ENCODE data around the gene VEPH1. TPM values are rescaled to one million over a fixed set of nuclear protein-coding genes. Genes with fewer than 3 reads are reported as not detected.

VEPH1 gene
- total RNA-seq, 1 donor: 152 TPM

DNA sequence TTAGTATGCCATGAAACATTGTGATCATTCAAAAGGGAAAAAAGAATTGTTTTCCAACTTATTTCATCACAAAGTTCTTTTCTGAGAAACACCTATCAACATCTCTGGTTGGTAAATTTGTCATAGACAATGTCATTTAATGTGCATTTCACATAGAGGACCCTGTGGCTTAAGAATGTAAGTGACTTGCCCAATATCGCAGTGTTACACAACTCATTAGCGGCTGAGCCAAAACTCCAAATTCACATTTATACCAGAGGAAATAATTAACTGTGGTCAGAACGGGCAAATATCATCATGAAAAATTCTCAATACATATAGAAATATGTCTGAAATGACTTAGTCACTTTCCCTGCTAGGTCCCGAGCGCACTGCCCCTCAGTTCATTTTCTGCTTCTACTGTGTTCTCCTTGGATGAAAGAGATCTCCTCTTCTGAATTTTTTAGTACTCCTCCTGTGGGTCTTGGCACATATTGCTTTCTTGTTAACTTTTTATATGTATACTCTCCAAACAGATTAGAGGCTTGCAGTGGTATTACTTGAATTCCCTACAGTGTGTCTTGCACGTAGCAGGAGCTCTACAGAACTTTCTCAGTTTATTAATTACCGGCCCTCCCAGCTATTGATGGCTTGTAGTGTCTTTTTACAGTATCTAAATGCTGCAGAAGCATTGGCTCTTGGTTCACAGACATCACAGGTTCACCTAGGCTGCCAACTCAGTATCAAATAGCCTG lies 33.5 kb downstream of the VEPH1 start:
- DNase-seq (ENCODE audit: low read depth): no peak
- TF ChIP-seq, protein P1, sequence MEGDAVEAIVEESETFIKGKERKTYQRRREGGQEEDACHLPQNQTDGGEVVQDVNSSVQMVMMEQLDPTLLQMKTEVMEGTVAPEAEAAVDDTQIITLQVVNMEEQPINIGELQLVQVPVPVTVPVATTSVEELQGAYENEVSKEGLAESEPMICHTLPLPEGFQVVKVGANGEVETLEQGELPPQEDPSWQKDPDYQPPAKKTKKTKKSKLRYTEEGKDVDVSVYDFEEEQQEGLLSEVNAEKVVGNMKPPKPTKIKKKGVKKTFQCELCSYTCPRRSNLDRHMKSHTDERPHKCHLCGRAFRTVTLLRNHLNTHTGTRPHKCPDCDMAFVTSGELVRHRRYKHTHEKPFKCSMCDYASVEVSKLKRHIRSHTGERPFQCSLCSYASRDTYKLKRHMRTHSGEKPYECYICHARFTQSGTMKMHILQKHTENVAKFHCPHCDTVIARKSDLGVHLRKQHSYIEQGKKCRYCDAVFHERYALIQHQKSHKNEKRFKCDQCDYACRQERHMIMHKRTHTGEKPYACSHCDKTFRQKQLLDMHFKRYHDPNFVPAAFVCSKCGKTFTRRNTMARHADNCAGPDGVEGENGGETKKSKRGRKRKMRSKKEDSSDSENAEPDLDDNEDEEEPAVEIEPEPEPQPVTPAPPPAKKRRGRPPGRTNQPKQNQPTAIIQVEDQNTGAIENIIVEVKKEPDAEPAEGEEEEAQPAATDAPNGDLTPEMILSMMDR (IDR thresholded peaks at IDR 0.05; ENCODE audit: insufficient read depth, low read length): no peak
- H3K4me3 ChIP-seq (ENCODE audit: low read depth, low read length): no peak overlapping the region

DNA sequence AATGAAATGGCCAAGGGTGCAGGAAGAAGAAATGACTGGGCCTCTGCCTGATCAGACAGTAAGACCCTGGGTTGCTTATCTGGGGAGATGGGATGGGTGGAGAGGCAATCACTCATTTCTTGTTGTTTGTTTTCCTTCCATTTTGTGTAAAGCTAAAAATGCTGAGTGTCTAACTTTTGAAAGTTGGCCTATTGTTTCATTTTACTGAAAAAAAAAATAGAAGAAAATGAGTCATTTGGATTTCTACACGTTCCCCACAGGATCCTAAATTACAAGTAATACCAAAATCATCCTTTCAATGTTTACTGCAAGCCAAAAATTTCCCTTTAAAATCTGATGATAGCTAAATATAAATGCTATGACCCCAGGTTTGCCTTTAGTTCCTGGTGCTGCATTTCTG lies 36.0 kb downstream of the VEPH1 start:
- DNase-seq (ENCODE audit: low read depth): peak; percentile 73
- H3K4me3 ChIP-seq (ENCODE audit: low read depth, low read length): no peak overlapping the region
- TF ChIP-seq, protein P1 (IDR thresholded peaks at IDR 0.05; ENCODE audit: insufficient read depth, low read length): no peak

DNA sequence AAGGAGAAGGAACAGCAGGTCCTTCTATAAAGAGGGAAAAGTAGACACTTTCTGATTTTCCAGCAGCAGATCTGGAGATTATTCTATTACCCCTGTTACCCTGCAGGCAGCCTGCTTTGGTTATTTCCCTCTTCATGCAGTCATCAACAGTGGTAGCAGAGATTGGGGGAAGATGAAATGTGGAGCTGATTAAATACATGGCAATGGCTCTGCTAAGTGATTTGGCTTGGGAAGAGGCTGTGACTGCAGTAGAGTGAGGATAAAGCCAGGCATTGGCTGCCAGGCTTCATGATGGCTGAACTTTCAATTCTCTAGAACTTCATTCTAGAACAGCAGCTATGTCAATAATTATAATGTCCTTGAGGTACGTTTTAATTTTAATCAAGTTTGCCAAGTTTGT lies 37.5 kb downstream of the VEPH1 start:
- TF ChIP-seq, protein P1 (IDR thresholded peaks at IDR 0.05; ENCODE audit: insufficient read depth, low read length): no peak
- DNase-seq (ENCODE audit: low read depth): peak; percentile 58
- H3K4me3 ChIP-seq (ENCODE audit: low read depth, low read length): no peak overlapping the region

DNA sequence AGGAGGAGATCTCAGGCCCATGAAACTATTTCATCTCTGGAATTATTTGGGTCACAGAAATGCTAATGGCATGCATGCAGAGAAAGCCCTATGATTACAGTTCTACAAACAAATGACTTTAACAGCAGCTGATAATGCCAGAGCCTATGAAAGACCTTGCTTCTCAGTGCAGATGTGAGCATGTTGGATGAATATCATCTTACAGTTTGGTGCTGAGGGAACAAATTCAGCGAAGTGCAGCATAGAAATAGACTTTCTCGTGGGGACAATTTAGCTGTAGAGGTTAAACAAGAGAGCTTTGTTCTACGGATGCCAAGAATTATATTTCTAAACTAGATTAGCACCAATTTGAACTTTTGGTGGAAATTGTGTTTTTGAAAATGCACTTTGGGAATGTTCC lies 38.9 kb downstream of the VEPH1 start:
- TF ChIP-seq, protein P1 (IDR thresholded peaks at IDR 0.05; ENCODE audit: insufficient read depth, low read length): no peak

DNA sequence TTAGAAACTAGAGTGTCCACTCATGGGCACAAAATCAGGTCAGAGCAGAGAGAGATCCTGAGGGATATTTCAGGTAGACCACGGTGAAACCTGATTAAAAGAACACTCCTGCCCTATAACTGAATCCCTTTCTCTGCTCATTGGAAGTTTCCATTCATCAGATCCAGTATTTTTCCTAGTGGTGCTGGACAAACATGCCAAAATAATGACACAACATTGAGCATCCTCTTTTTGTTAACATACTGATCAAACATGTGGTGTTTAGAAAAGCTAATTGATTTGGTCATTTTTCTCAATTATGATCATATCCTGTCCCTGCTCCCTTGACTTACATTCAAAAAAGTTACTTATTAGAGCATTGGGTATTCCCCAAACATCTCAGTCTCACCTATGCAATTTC lies 39.4 kb downstream of the VEPH1 start:
- TF ChIP-seq, protein P1 (IDR thresholded peaks at IDR 0.05; ENCODE audit: insufficient read depth, low read length): no peak
- DNase-seq (ENCODE audit: low read depth): no peak
- H3K4me3 ChIP-seq (ENCODE audit: low read depth, low read length): no peak overlapping the region

More for the DNA sequence above, 38.9 kb downstream of the VEPH1 start:
- H3K4me3 ChIP-seq (ENCODE audit: low read depth, low read length): no peak overlapping the region
- DNase-seq (ENCODE audit: low read depth): peak; percentile 54

DNA sequence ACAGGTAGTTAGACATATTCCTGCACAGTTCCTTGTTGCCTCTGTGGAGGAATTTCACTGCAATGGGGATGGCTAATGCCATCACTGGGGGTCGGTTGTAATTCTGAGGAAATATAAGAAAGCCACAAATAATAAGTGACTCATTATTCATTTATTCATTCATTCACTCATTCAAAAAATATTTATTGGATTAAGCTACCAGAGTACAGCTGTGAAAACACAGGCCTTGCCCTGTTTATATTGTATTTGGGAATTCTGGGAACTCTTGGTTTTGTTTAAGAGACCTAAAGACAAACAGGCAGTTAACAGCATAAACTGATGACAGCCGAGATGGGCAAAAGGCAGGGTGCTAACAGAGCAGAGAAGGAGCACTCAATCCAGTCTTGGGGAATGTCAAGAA lies 43.0 kb downstream of the VEPH1 start:
- peak; percentile 58 for DNase-seq (ENCODE audit: low read depth)
- TF ChIP-seq, protein P1 (IDR thresholded peaks at IDR 0.05; ENCODE audit: insufficient read depth, low read length): no peak
- H3K4me3 ChIP-seq (ENCODE audit: low read depth, low read length): no peak overlapping the region

DNA sequence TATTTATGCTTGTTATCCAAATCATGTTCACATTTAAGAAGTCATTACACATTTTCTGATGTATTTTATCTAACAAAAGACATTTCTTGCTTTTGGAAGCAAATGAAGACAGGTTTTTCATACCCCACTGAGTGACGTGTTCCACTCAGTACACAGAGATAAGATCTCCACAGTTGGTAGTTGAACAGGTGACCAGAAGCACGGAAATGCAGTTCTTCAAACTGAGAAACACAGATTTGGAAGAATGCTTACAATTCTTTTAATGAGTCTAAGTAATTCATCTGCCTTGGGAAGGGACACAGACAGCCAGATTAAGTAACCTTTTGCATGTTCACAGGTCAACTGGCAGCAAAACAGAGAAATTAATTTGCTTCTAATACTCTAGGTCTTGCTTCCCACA lies 43.5 kb downstream of the VEPH1 start:
- TF ChIP-seq, protein P1 (IDR thresholded peaks at IDR 0.05; ENCODE audit: insufficient read depth, low read length): no peak
- DNase-seq (ENCODE audit: low read depth): no peak
- no peak overlapping the region for H3K4me3 ChIP-seq (ENCODE audit: low read depth, low read length)
